ENCODE data around the gene IRAK1BP1. TPM values are rescaled to one million over a fixed set of nuclear protein-coding genes. Genes with fewer than 3 reads are reported as not detected.
"Not testable (repeated sequence)": the region's sequence is repeated elsewhere in the genome, so short reads cannot be mapped to it uniquely, and the experiment has no call there.

IRAK1BP1 gene
- total RNA-seq, 1 experiment from 2014 or later = 6.6 TPM

DNA sequence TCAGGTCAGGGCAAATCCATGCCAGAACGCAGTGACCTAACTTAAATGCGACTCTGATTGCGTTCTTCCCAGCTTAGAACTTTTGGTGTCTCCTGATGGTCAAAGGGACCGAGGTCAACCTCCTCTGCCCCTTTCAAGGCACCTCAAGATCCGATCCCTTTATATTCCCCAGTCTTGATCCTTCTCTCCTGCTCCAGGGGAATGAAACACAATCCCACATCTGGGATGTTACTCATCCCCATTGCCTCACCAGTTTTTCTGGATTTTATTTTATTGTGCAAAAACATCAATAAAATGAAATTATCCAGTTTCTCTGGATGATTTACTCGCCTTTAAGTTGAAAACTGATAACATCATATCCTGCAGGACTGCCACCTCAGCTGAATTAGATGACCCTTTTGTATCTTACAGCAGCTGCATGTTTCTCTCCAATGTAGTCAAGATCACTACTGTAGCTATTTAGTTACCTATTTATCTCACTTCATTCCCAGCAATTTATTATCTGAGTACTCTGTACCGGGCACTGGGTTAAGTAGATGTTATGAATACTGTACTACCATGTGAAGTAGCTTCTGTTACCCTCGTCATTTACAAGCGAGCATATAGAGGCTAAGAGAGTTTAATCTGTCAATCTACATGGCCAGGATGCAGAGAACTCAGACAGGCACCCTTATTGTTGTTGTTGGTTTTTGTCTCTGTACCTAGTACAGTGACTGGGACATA is 44.0 kb downstream of the IRAK1BP1 start:
- Histone ChIP-seq H3K27me3 (replicated peaks; ENCODE audit: insufficient read depth, low read depth, low read length, poor library complexity) (no peaks in the 10 kb centered on the region), H3K9me3 (ENCODE audit: low read depth, low read length, poor library complexity, severe bottlenecking) (no peaks in the 10 kb centered on the region), H3K4me3 (ENCODE audit: low read depth, low read length, poor library complexity, severe bottlenecking) (no peak overlapping the region), H3K36me3 (ENCODE audit: insufficient read depth, low read length, poor library complexity, severe bottlenecking) (no peaks in the 10 kb centered on the region), H3K4me1 (ENCODE audit: insufficient read depth, low read length, poor library complexity, severe bottlenecking) (no peaks in the 10 kb centered on the region), H3K27ac (ENCODE audit: low read depth, low read length, poor library complexity, severe bottlenecking) (no peak overlapping the region)
- ChIA-PET POLR2A (ENCODE audit: low non-redundant PET) (no interaction called here), CTCF (no interaction called here)
- TF ChIP-seq EZH2 (IDR thresholded peaks at IDR 0.05; ENCODE audit: borderline replicate concordance, low read depth, low read length, poor library complexity, severe bottlenecking) = no peak
- TF ChIP-seq, protein P1, sequence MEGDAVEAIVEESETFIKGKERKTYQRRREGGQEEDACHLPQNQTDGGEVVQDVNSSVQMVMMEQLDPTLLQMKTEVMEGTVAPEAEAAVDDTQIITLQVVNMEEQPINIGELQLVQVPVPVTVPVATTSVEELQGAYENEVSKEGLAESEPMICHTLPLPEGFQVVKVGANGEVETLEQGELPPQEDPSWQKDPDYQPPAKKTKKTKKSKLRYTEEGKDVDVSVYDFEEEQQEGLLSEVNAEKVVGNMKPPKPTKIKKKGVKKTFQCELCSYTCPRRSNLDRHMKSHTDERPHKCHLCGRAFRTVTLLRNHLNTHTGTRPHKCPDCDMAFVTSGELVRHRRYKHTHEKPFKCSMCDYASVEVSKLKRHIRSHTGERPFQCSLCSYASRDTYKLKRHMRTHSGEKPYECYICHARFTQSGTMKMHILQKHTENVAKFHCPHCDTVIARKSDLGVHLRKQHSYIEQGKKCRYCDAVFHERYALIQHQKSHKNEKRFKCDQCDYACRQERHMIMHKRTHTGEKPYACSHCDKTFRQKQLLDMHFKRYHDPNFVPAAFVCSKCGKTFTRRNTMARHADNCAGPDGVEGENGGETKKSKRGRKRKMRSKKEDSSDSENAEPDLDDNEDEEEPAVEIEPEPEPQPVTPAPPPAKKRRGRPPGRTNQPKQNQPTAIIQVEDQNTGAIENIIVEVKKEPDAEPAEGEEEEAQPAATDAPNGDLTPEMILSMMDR (conservative IDR thresholded peaks at IDR 0.05; ENCODE audit: low read depth, low read length) = no peak
- no peak for DNase-seq (ENCODE audit: low spot score)
- BruUV-seq (replicated peaks) = no TSS peak
- intact Hi-C loops (cut with micrococcal nuclease; ENCODE audit: unreplicated experiment) = no loop called here

DNA sequence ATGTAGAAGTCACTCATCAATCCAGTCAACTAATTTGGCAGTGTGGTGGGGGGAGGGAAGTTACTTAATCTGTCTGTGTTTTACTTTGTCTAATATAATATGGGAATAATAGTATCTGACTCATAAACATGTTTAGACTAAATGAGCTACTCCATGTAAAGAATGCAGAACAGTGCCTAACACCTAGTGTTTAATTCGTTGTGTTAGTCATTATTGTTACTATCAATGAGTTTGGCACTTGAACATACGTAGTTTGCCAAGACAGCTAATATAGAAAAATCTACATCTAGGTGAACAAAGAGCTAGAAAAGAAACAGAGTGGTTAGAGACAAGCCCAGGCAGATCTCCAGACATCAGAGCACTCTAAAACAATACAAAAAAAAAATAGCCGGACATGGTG is 49.1 kb downstream of the IRAK1BP1 start:
- H3K36me3 ChIP-seq (ENCODE audit: insufficient read depth, low read length, poor library complexity, severe bottlenecking) = no peaks in the 10 kb centered on the region
- no peak for DNase-seq (ENCODE audit: low spot score)
- H3K27ac ChIP-seq (ENCODE audit: low read depth, low read length, poor library complexity, severe bottlenecking) = no peak overlapping the region
- POLR2A ChIA-PET (ENCODE audit: low non-redundant PET) = no interaction called here
- no peaks in the 10 kb centered on the region for H3K4me1 ChIP-seq (ENCODE audit: insufficient read depth, low read length, poor library complexity, severe bottlenecking)
- BruUV-seq (replicated peaks) = no TSS peak
- H3K4me3 ChIP-seq (ENCODE audit: low read depth, low read length, poor library complexity, severe bottlenecking) = no peak overlapping the region
- CTCF ChIA-PET = no interaction called here
- TF ChIP-seq, protein P1 (conservative IDR thresholded peaks at IDR 0.05; ENCODE audit: low read depth, low read length) = no peak
- TF ChIP-seq EZH2 (IDR thresholded peaks at IDR 0.05; ENCODE audit: borderline replicate concordance, low read depth, low read length, poor library complexity, severe bottlenecking) = no peak
- intact Hi-C loops (cut with micrococcal nuclease; ENCODE audit: unreplicated experiment) = no loop called here
- no peaks in the 10 kb centered on the region for H3K27me3 ChIP-seq (replicated peaks; ENCODE audit: insufficient read depth, low read depth, low read length, poor library complexity)
- peaks cover 24% of the 10 kb centered on the region for H3K9me3 ChIP-seq (ENCODE audit: low read depth, low read length, poor library complexity, severe bottlenecking)

DNA sequence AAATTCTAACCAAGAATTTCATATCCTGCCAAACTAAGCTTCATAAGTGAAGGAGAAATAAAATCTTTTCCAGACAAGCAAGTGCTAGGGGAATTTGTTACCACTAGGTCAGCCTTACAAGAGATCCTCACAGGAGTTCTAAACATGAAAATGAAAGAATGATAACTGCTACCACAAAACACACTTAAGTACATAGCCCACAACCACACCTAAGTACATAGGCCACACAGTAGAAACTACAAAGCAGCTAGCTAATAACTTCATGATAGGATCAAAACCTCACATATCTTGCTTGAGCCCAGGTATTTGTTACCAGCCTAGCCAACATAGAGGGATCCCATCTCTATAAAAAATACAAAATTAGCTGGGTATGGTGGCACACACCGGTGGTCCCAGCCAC is 50.4 kb downstream of the IRAK1BP1 start:
- Histone ChIP-seq H3K4me1 (ENCODE audit: insufficient read depth, low read length, poor library complexity, severe bottlenecking) (no peaks in the 10 kb centered on the region), H3K4me3 (ENCODE audit: low read depth, low read length, poor library complexity, severe bottlenecking) (no peak overlapping the region), H3K36me3 (ENCODE audit: insufficient read depth, low read length, poor library complexity, severe bottlenecking) (no peaks in the 10 kb centered on the region), H3K27me3 (replicated peaks; ENCODE audit: insufficient read depth, low read depth, low read length, poor library complexity) (no peaks in the 10 kb centered on the region), H3K27ac (ENCODE audit: low read depth, low read length, poor library complexity, severe bottlenecking) (no peak overlapping the region), H3K9me3 (ENCODE audit: low read depth, low read length, poor library complexity, severe bottlenecking) (peaks cover 27% of the 10 kb centered on the region)
- POLR2A ChIA-PET (ENCODE audit: low non-redundant PET) = no interaction called here
- TF ChIP-seq EZH2 (IDR thresholded peaks at IDR 0.05; ENCODE audit: borderline replicate concordance, low read depth, low read length, poor library complexity, severe bottlenecking) = no peak
- TF ChIP-seq, protein P1 (conservative IDR thresholded peaks at IDR 0.05; ENCODE audit: low read depth, low read length) = no peak
- CTCF ChIA-PET = no interaction called here
- intact Hi-C loops (cut with micrococcal nuclease; ENCODE audit: unreplicated experiment) = no loop called here
- BruUV-seq (replicated peaks) = no TSS peak
- DNase-seq (ENCODE audit: low spot score) = no peak

DNA sequence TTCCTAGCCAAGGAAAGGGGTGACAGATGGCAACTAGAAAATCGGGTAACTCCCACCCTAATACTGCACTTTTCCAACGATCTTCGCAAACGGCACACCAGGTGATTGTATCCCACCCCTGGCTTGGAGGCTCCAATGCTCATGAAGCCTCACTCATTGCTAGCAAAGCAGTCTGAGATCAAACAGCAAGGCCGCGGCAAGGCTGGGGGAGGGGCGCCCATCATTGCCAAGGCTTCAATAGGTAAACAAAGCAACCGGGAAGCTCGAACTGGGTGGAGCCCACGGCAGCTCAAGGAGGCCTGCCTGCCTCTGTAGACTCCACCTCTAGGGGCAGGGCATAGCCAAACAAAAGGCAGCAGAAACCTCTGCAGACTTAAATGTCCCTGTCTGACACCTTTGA is 53.8 kb downstream of the IRAK1BP1 start:
- DNase-seq (ENCODE audit: low spot score); CTCF ChIA-PET; H3K4me3 ChIP-seq (ENCODE audit: low read depth, low read length, poor library complexity, severe bottlenecking); H3K4me1 ChIP-seq (ENCODE audit: insufficient read depth, low read length, poor library complexity, severe bottlenecking); POLR2A ChIA-PET (ENCODE audit: low non-redundant PET); BruUV-seq (replicated peaks); H3K36me3 ChIP-seq (ENCODE audit: insufficient read depth, low read length, poor library complexity, severe bottlenecking); intact Hi-C loops (cut with micrococcal nuclease; ENCODE audit: unreplicated experiment); H3K27ac ChIP-seq (ENCODE audit: low read depth, low read length, poor library complexity, severe bottlenecking); H3K27me3 ChIP-seq (replicated peaks; ENCODE audit: insufficient read depth, low read depth, low read length, poor library complexity): not testable (repeated sequence)
- H3K9me3 ChIP-seq (ENCODE audit: low read depth, low read length, poor library complexity, severe bottlenecking) = peaks cover 27% of the 10 kb centered on the region

All from A673 (cell line).